SK-N-SH treated with all-trans-retinoic acid at 6 μM for 48 hours (cell line): ENCODE results near the gene ADAMTS13.

Experiments
- ATAC-seq: fragments of 200-7000 bp; cut with Tn5 transposase; 3 replicates; pipeline ENCODE4 v1.9.1; 2020; ENCODE audit warnings: mild to moderate bottlenecking, moderate library complexity
- ARNTL ChIP-seq: fragments of 450-650 bp; formaldehyde crosslinking; IDR thresholded peaks from 2 replicates; pipeline ENCODE4 v1.5.0; 2020; ENCODE audit warnings: low read depth, mild to moderate bottlenecking, moderate library complexity, borderline replicate concordance
- BACH2 ChIP-seq: fragments of 250-450 bp; sonication (Bioruptor Pico); IDR thresholded peaks from 2 replicates; pipeline ENCODE4 v1.9.0; 2021; ENCODE audit warnings: mild to moderate bottlenecking, borderline replicate concordance
- CREB5 ChIP-seq: fragments of 250-450 bp; sonication (Bioruptor Pico); IDR thresholded peaks from 2 replicates; pipeline ENCODE4 v1.5.1; 2020; ENCODE audit warnings: low read depth, mild to moderate bottlenecking, moderate library complexity
- CSDC2 ChIP-seq: fragments of 250-450 bp; sonication (Bioruptor Pico); IDR thresholded peaks from 2 replicates; pipeline ENCODE4 v1.5.0; 2020; ENCODE audit warnings: mild to moderate bottlenecking, moderate library complexity
- CSRNP3 ChIP-seq: fragments of 250-450 bp; sonication (Bioruptor Pico); IDR thresholded peaks from 2 replicates; pipeline ENCODE4 v1.5.1; 2021; ENCODE audit warnings: mild to moderate bottlenecking, moderate library complexity
- ESRRG ChIP-seq: fragments of 250-450 bp; sonication (Bioruptor Pico); IDR thresholded peaks from 2 replicates; pipeline ENCODE4 v1.6.1; 2021; ENCODE audit warnings: mild to moderate bottlenecking
- GLIS3 ChIP-seq: fragments of 250-450 bp; sonication (Bioruptor Pico); IDR thresholded peaks from 2 replicates; pipeline ENCODE4 v1.5.0; 2020; ENCODE audit warnings: mild to moderate bottlenecking, moderate library complexity
- ISL1 ChIP-seq: fragments of 250-450 bp; sonication (Bioruptor Pico); IDR thresholded peaks from 2 replicates; pipeline ENCODE4 v2.1.2; 2022; ENCODE audit warnings: mild to moderate bottlenecking, moderate library complexity
- OSR1 ChIP-seq: fragments of 250-450 bp; sonication (Bioruptor Pico); IDR thresholded peaks from 2 replicates; pipeline ENCODE4 v1.8.0; 2022; ENCODE audit warnings: moderate library complexity, mild to moderate bottlenecking, inconsistent platforms
- PATZ1 ChIP-seq: fragments of 250-450 bp; sonication (Bioruptor Pico); IDR thresholded peaks from 2 replicates; pipeline ENCODE4 v1.8.0; 2020; ENCODE audit warnings: mild to moderate bottlenecking, moderate library complexity, borderline replicate concordance
- POU6F1 ChIP-seq: fragments of 250-450 bp; sonication (Bioruptor Pico); IDR thresholded peaks from 2 replicates; pipeline ENCODE4 v1.8.0; 2021; ENCODE audit warnings: low read depth, mild to moderate bottlenecking, moderate library complexity, borderline replicate concordance
- PPARA ChIP-seq: fragments of 250-450 bp; sonication (Bioruptor Pico); IDR thresholded peaks from 2 replicates; pipeline ENCODE4 v1.5.0; 2020; ENCODE audit warnings: mild to moderate bottlenecking, borderline replicate concordance
- RARB ChIP-seq: fragments of 250-450 bp; sonication (Bioruptor Pico); IDR thresholded peaks from 2 replicates; pipeline ENCODE4 v1.8.0; 2021; ENCODE audit warnings: mild to moderate bottlenecking, moderate library complexity
- SNAI2 ChIP-seq: fragments of 250-450 bp; sonication (Bioruptor Pico); IDR thresholded peaks from 2 replicates; pipeline ENCODE4 v1.5.0; 2020; ENCODE audit warnings: mild to moderate bottlenecking, moderate library complexity
- TCF4 ChIP-seq: fragments of 250-450 bp; sonication (Bioruptor Pico); IDR thresholded peaks from 2 replicates; pipeline ENCODE4 v1.8.0; 2021; ENCODE audit warnings: mild to moderate bottlenecking, moderate library complexity, borderline replicate concordance
- TOX ChIP-seq: fragments of 250-450 bp; sonication (Bioruptor Pico); IDR thresholded peaks from 2 replicates; pipeline ENCODE4 v1.8.0; 2021; ENCODE audit warnings: mild to moderate bottlenecking, moderate library complexity, borderline replicate concordance
- TSHZ2 ChIP-seq: fragments of 250-450 bp; sonication (Bioruptor Pico); IDR thresholded peaks from 2 replicates; pipeline ENCODE4 v1.5.0; 2020; ENCODE audit warnings: mild to moderate bottlenecking, moderate library complexity
- ZC3H10 ChIP-seq: fragments of 250-450 bp; sonication (Bioruptor Pico); IDR thresholded peaks from 2 replicates; pipeline ENCODE4 v1.5.1; 2021; ENCODE audit warnings: mild to moderate bottlenecking, moderate library complexity
- ZFP3 ChIP-seq: fragments of 250-450 bp; sonication (Bioruptor Pico); IDR thresholded peaks from 2 replicates; pipeline ENCODE4 v1.5.0; 2020; ENCODE audit warnings: mild to moderate bottlenecking, moderate library complexity
- ZFP30 ChIP-seq: fragments of 450-650 bp; formaldehyde crosslinking; IDR thresholded peaks from 2 replicates; pipeline ENCODE4 v1.5.0; 2022; ENCODE audit warnings: mild to moderate bottlenecking, moderate library complexity
- ZNF565 ChIP-seq: fragments of 450-650 bp; formaldehyde crosslinking; conservative IDR thresholded peaks from 2 replicates; pipeline ENCODE4 v1.5.0; 2020; ENCODE audit warnings: low read depth, mild to moderate bottlenecking, moderate library complexity
- ZNF70 ChIP-seq: fragments of 450-650 bp; formaldehyde crosslinking; IDR thresholded peaks from 2 replicates; pipeline ENCODE4 v1.5.0; 2020; ENCODE audit warnings: mild to moderate bottlenecking, moderate library complexity
- ZNF8 ChIP-seq: fragments of 450-650 bp; formaldehyde crosslinking; IDR thresholded peaks from 2 replicates; pipeline ENCODE4 v1.5.0; 2020; ENCODE audit warnings: mild to moderate bottlenecking, moderate library complexity

The ADAMTS13 gene

GRCh38 chr9:133439337-133439736, 17.2 kb downstream of the ADAMTS13 start:
- TF ChIP-seq PATZ1 = no peak
- no peak for TF ChIP-seq OSR1
- TF ChIP-seq ARNTL (CRISPR knock-in tag) = no peak
- TF ChIP-seq ESRRG = no peak
- TF ChIP-seq CSRNP3 (CRISPR knock-in tag) = no peak
- no peak for TF ChIP-seq TOX (CRISPR knock-in tag)
- TF ChIP-seq ZFP30 (CRISPR knock-in tag) = no peak
- no peak for TF ChIP-seq BACH2 (CRISPR knock-in tag)
- no peak for TF ChIP-seq GLIS3 (CRISPR knock-in tag)
- no peak for TF ChIP-seq CSDC2 (CRISPR knock-in tag)
- TF ChIP-seq ZNF8 = no peak
- no peak for TF ChIP-seq SNAI2 (CRISPR knock-in tag)
- TF ChIP-seq CREB5 = no peak
- TF ChIP-seq PPARA (CRISPR knock-in tag) = no peak
- no peak for TF ChIP-seq TCF4 (CRISPR knock-in tag)
- no peak for TF ChIP-seq POU6F1 (CRISPR knock-in tag)
- no peak for TF ChIP-seq RARB (CRISPR knock-in tag)
- no peak for TF ChIP-seq ZNF70 (CRISPR knock-in tag)
- TF ChIP-seq ISL1 = no peak
- ATAC-seq = no peak

- TF ChIP-seq BACH2 (CRISPR knock-in tag) = no peak
- no peak for TF ChIP-seq POU6F1 (CRISPR knock-in tag)
- TF ChIP-seq RARB (CRISPR knock-in tag) = no peak
- no peak for TF ChIP-seq ZFP3 (CRISPR knock-in tag)
- no peak for TF ChIP-seq ZC3H10 (CRISPR knock-in tag)
- TF ChIP-seq ZNF565 = no peak
- no peak for TF ChIP-seq CSRNP3 (CRISPR knock-in tag)
- TF ChIP-seq ZFP30 (CRISPR knock-in tag) = no peak
- TF ChIP-seq OSR1 = no peak
- TF ChIP-seq TSHZ2 (CRISPR knock-in tag) = no peak
- TF ChIP-seq ESRRG = no peak
- no peak for TF ChIP-seq ZNF70 (CRISPR knock-in tag)
- TF ChIP-seq PATZ1 = no peak
- no peak for TF ChIP-seq ISL1
- TF ChIP-seq SNAI2 (CRISPR knock-in tag) = no peak
- no peak for ATAC-seq
Measured at GRCh38 chr9:133440874-133441273, 18.7 kb downstream of the ADAMTS13 start.
